PFSK-1 (cell line): Measurements from ENCODE around the gene DLL1.

Experiments
- FOXP2 ChIP-seq: optimal IDR thresholded peaks from 2 replicates; pipeline ENCODE3; 2011; ENCODE audit warnings: borderline replicate concordance, control low read depth, inconsistent platforms; ENCODE audit not compliant: insufficient read depth; ENCODE audit errors: extremely low read length, extremely low read depth
- POLR2AphosphoS5 ChIP-seq: IDR thresholded peaks from 2 replicates; pipeline ENCODE4 v1.6.1; 2012; ENCODE audit warnings: low read depth, mild to moderate bottlenecking, control low read depth, low read length, moderate library complexity
- SIN3A ChIP-seq: IDR thresholded peaks from 2 replicates; pipeline ENCODE4 v1.6.1; 2012; ENCODE audit warnings: mild to moderate bottlenecking, low read length, moderate library complexity, borderline replicate concordance; ENCODE audit not compliant: insufficient read depth
- TAF1 ChIP-seq: IDR thresholded peaks from 2 replicates; pipeline ENCODE4 v1.6.1; 2012; ENCODE audit warnings: low read length, control low read depth, borderline replicate concordance; ENCODE audit not compliant: insufficient read depth
- TF ChIP-seq, protein P1 (sequence below), 2 experiments: IDR thresholded peaks; 2 replicates each; pipeline versions ENCODE4 v1.6.1 to v1.8.0; 2011 to 2012; ENCODE audit warnings: low read depth in 2 of 2, low read length in 2 of 2, control low read depth in 1 of 2, inconsistent platforms in 1 of 2, mild to moderate bottlenecking in 1 of 2, moderate library complexity in 1 of 2; ENCODE audit not compliant: insufficient read depth in 1 of 2

Gene DLL1

DNA sequence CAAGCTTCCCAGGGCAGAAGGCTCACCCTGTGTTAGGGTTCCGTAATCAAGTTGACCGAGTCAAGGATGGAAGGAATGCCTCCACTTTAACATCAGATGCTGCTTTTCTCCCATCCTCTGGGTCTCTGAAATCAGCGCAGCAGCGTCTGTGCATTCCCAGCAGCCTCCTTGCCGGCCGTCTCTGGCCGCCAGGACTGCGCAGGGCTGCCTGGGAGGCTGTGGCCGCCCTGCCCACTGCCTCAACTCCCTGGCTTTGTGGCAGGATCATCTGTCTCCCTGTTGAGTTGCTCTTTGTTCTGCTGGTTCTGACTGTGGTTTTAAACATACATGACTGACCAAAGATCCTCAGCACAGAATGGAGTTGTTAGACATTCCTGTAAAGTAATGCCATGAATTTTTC lies 56.5 kb downstream of the DLL1 start:
- TF ChIP-seq POLR2AphosphoS5 (no peak), SIN3A (no peak), TAF1 (no peak)
- TF ChIP-seq, protein P1, sequence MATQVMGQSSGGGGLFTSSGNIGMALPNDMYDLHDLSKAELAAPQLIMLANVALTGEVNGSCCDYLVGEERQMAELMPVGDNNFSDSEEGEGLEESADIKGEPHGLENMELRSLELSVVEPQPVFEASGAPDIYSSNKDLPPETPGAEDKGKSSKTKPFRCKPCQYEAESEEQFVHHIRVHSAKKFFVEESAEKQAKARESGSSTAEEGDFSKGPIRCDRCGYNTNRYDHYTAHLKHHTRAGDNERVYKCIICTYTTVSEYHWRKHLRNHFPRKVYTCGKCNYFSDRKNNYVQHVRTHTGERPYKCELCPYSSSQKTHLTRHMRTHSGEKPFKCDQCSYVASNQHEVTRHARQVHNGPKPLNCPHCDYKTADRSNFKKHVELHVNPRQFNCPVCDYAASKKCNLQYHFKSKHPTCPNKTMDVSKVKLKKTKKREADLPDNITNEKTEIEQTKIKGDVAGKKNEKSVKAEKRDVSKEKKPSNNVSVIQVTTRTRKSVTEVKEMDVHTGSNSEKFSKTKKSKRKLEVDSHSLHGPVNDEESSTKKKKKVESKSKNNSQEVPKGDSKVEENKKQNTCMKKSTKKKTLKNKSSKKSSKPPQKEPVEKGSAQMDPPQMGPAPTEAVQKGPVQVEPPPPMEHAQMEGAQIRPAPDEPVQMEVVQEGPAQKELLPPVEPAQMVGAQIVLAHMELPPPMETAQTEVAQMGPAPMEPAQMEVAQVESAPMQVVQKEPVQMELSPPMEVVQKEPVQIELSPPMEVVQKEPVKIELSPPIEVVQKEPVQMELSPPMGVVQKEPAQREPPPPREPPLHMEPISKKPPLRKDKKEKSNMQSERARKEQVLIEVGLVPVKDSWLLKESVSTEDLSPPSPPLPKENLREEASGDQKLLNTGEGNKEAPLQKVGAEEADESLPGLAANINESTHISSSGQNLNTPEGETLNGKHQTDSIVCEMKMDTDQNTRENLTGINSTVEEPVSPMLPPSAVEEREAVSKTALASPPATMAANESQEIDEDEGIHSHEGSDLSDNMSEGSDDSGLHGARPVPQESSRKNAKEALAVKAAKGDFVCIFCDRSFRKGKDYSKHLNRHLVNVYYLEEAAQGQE (IDR thresholded peaks at IDR 0.05; ENCODE audit: insufficient read depth in 1 of 2, low read depth in 2 of 2, low read length in 2 of 2) = no peak

DNA sequence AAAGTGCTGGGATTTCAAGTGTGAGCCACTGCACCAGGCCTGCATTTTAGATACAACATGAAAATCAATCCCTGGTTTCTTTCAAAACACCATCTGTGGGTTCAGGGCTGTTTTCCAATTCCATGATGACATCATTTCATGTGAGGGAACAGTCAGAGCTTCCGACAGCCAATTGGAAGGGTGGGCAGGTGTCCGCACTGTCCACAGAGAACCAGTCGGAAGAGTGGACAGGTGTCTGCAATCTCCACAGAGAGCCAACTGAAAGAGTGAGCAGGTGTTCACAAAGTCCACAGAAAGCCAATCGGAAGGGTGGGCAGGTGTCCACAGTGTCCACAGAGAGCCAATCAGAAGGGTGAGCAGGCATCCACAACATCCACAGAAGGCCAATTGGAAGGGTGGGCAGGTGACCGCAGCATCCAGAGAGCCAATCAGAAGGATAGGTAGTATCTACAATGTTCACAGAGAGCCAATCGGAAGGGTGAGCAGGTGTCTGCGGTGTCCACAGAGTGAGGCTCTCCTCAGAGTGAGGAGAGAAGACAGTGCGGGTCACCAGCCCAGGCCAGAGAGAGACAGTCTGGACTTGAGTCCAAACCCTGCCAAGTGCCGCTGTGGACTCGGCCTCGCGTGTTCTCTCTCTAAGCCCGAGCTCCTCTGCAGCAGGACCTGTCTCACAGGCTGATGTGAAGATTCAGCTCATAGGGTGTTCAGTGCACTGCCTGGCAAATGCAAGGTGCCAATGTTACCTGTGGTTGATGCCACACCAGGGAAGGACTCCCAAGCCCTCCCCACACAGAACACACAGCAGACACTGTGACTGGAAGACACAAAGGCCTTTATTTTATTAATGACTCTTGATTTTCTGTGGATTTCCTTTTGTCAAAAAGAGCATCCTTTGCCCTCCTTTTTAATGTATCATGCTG lies 57.3 kb downstream of the DLL1 start:
- no peak for TF ChIP-seq TAF1
- TF ChIP-seq, protein P1 (IDR thresholded peaks at IDR 0.05; ENCODE audit: insufficient read depth in 1 of 2, low read depth in 2 of 2, low read length in 2 of 2) = no peak
- no peak for TF ChIP-seq SIN3A
- no peak for TF ChIP-seq POLR2AphosphoS5
- no peak for TF ChIP-seq FOXP2
